ENCODE results near the gene LBHD2.
"Not testable (repeated sequence)": the region's sequence is repeated elsewhere in the genome, so short reads cannot be mapped to it uniquely, and the experiment has no call there.

LBHD2 gene

DNA sequence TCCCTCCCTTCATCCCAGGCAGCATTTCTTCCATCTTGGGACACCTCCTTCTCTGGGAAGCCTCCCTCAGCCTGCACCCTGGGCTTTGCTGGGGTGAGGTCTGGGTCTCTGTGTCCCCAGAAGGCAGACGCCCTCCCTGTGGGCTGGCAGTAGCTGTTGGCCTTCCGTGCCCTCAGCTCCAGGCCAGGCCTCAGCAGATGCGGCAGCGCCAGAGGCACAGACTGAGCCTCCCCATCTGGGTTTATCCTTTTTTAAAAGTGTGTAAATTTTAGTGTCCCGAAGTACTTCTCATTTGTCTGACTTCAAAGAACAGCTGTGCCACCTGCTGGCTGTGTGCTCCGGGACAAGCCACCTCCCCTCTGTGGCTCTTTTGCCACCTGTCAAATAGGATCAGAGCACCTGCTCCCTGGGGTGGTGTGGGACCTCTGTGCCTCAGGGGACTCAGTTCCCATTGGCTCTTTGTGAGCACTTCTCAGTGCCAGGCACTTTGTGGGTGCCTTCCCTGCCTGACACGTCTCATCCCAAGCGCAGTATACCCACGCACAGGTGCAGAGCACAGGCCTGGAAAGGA, 21.7 kb downstream of the LBHD2 start:
- Histone ChIP-seq H3K27ac (ENCODE audit: low read depth, low read length) (no peak overlapping the region), H3K9ac (ENCODE audit: low read length) (no peak overlapping the region), H3K4me1 (ENCODE audit: control insufficient read depth, insufficient read depth, low read length) (peaks cover 2% of the 10 kb centered on the region), H3K27me3 (ENCODE audit: control insufficient read depth, insufficient read depth, low read length) (peaks cover 23% of the 10 kb centered on the region), H3K4me3 (ENCODE audit: low read length) (no peak overlapping the region), H3K36me3 (ENCODE audit: control insufficient read depth, insufficient read depth, low read length) (no peaks in the 10 kb centered on the region)

DNA sequence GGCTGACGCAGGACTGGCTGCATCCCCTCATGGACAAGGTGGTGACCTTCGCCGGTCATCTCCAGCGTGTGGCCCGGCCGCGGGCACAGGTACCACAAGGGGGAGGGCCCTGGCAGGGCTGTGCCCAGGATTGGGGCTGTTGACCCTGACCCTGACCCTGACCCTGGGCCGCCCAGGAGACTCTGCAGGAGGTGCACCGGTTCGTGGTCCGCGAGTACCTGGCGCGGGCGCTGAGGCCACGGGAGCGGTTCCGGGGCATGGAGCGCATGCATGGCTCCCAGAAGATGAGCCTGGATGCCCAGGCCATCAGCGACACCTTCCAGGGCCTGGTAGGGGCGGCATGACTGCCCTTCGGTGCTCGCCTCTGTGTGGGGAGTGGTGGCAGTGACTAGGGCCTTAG, 23.4 kb downstream of the LBHD2 start:
- Histone ChIP-seq H3K27ac (ENCODE audit: low read depth, low read length) (no peak overlapping the region), H3K27me3 (ENCODE audit: control insufficient read depth, insufficient read depth, low read length) (peaks cover 19% of the 10 kb centered on the region), H3K4me1 (ENCODE audit: control insufficient read depth, insufficient read depth, low read length) (peaks cover 2% of the 10 kb centered on the region)

DNA sequence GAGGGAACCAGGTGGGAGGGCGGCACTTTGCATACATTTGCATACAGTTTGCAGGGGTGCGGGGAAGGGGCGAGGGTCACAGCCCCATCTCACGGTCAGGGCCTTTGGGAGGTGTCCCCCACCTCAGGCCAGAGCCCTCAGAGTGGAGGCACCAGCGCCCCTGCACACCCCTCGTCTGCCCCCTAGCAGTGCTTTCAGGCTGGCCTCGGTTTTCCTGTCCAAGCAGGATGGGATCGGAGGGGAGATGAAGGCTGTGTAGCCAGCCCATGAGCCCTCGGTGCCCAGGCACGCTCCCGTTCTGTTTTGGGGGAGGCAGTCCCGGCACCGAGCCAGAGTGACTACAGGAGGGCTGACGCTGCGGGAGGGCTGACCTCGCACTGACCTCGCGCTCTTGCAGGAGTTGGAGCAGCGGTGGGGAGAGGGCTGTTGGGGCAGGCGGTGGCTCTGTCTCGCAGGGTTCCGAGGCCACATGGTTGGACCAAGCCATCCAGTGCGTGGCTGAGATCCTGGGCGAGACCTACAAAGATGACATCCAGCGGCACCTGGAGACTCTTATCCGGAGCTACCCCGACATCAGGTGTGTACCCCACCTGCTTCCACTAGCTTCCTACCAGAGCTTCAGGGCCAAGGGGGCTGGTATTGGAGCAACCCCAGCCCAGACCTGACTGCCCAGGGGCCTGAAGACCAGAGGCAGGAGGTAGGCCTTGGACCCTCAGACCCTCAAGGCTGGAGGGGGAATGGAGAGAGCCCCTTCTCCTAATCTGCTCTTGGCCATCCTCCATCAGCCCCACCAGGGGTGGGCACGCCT, 24.1 kb downstream of the LBHD2 start:
- Histone ChIP-seq H3K9ac (ENCODE audit: low read length) (no peak overlapping the region), H3K4me1 (ENCODE audit: control insufficient read depth, insufficient read depth, low read length) (peaks cover 2% of the 10 kb centered on the region), H3K27ac (ENCODE audit: low read depth, low read length) (no peak overlapping the region), H3K4me3 (ENCODE audit: low read length) (no peak overlapping the region), H3K36me3 (ENCODE audit: control insufficient read depth, insufficient read depth, low read length) (no peaks in the 10 kb centered on the region), H3K27me3 (ENCODE audit: control insufficient read depth, insufficient read depth, low read length) (peaks cover 14% of the 10 kb centered on the region)

More for the DNA sequence above, 23.4 kb downstream of the LBHD2 start:
- Histone ChIP-seq H3K36me3 (ENCODE audit: control insufficient read depth, insufficient read depth, low read length) (no peaks in the 10 kb centered on the region), H3K9ac (ENCODE audit: low read length) (no peak overlapping the region), H3K4me3 (ENCODE audit: low read length) (no peak overlapping the region)

DNA sequence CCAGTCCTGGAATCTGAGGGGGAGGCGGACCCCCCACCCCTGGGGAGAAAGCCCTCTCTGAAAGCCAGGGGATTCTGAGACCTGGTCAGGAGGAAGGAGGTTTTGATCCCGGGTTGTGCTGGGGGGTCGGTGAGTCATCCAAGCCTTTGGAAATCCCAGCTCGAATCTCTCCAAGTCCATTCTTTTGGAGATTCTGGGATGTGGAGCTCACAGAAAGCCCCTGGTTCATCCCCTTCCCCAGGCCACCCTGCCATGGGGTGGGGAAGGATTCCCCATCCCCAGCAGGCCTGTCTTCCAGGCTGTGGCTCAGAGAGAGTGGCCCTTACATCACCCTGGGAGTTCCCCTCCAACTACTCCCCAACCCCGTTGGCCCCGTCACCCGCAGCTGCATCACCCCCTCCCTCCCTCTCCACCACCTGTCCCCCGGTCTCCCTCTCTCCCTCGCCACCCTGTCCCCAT, 24.8 kb downstream of the LBHD2 start:
- peaks cover 2% of the 10 kb centered on the region for H3K4me1 ChIP-seq (ENCODE audit: control insufficient read depth, insufficient read depth, low read length)

DNA sequence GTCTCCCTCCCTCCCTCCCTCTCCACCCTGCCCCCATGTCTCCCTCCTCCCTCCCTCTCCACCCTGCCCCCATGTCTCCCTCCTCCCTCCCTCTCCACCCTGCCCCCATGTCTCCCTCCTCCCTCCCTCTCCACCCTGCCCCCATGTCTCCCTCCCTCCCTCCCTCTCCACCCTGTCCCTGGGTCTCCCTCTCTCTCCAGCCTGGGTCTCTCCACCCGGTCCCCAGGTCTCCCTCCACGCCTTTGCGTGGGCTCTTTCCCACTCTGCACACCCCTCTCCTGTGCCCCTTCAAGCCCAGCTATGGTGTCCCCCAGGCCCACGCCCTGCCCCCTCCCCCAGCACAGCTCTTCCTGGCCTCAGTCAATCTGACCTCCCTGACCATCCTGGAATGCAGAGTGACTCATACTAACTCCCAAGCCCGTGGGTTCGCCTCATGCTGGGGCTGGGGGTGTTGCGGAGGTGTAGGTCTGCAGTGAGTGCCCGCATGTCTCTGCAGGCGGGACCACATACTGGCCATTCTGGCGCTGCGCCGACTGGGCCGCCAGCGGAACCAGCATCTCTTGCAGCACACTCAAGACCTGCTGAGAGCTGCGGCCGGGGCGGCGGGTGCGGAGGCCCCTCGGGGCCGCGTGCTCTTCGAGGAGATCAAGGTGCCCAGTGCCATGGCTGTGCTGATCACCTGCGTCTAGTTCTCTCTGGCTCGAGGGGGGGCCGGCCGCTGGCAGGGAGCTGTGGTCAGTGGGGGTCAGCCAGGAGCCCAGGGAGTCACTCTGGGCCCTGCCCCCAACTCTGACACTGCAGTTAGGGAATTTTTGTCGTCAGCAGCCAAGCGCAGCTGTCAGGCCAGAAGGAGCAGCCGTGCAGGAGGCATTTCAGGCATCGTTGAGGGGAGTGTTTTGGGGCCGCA, 25.8 kb downstream of the LBHD2 start:
- Histone ChIP-seq H3K27me3 (ENCODE audit: control insufficient read depth, insufficient read depth, low read length) (peaks cover under 1% of the 10 kb centered on the region), H3K27ac (ENCODE audit: low read depth, low read length) (no peak overlapping the region), H3K4me1 (ENCODE audit: control insufficient read depth, insufficient read depth, low read length) (peaks cover 2% of the 10 kb centered on the region), H3K36me3 (ENCODE audit: control insufficient read depth, insufficient read depth, low read length) (no peaks in the 10 kb centered on the region), H3K4me3 (ENCODE audit: low read length) (peak overlapping the region; percentile 2), H3K9ac (ENCODE audit: low read length) (no peak overlapping the region)

More for the DNA sequence above, 24.8 kb downstream of the LBHD2 start:
- Histone ChIP-seq H3K9ac (ENCODE audit: low read length) (no peak overlapping the region), H3K4me3 (ENCODE audit: low read length) (no peak overlapping the region), H3K27me3 (ENCODE audit: control insufficient read depth, insufficient read depth, low read length) (peaks cover 8% of the 10 kb centered on the region), H3K36me3 (ENCODE audit: control insufficient read depth, insufficient read depth, low read length) (no peaks in the 10 kb centered on the region), H3K27ac (ENCODE audit: low read depth, low read length) (no peak overlapping the region)

DNA sequence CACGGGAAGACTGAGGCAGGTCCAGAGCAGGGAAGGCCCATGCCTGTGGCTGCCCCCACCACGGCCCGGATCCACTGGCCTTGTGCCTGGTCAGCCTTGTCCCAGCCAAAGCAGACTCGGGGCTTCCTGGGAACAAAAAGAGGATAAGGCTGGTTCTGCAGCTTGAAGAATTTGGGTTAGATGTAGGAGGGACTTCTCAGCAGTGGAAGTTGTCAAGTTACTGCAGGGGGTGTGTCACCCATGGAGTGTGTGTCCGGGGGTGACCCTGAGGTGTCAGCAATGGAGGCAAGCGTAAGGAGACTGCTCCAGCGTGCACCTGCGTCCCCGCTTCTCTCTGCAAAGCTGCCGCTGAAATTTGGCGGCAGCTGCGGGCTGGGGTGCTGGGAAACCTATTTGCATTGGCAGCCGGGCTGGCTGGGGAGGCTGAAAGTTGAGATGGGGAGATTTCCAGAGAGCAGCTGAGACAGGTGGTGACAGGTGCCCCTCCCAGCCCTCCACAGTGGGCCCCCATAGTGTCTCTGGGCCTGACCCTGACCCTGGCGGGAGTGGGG, 26.7 kb downstream of the LBHD2 start:
- Histone ChIP-seq H3K27ac (ENCODE audit: low read depth, low read length) (peak overlapping the region; percentile 7), H3K36me3 (ENCODE audit: control insufficient read depth, insufficient read depth, low read length) (no peaks in the 10 kb centered on the region), H3K4me3 (ENCODE audit: low read length) (no peak overlapping the region), H3K27me3 (ENCODE audit: control insufficient read depth, insufficient read depth, low read length) (no peaks in the 10 kb centered on the region), H3K4me1 (ENCODE audit: control insufficient read depth, insufficient read depth, low read length) (peaks cover 2% of the 10 kb centered on the region), H3K9ac (ENCODE audit: low read length) (no peak overlapping the region)

DNA sequence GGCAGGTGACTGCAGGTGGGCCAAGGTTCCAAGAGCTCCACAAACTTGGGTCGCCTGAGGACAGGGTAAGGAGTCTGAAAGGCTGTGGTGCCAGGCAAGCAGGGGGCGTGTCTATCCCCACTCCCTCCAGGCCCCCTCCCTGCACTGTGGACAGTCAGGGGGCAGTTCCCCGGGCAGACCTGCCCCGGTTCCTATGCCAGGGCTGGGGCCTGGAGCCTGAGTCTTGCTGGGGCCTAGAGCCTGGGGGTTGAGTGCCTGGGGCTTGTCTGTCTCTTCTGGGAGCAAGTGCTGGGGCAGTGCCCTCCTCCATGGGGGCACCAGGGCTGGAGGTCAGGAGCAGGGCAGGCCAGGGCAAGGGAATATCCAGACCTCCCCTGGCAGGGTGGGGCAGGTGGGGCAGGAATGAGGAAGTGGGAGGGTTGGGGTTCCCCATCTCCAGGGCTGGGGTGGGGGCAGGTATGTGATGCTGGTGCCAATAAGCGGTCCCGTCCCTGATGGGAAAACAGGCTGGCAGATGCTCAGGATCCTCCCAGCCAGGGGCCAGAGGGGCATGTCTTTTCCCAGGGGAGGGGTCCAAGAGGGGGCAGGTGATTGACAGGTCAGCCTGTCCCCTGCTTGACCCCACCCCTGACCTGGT, 27.3 kb downstream of the LBHD2 start:
- Histone ChIP-seq H3K9ac (ENCODE audit: low read length) (no peak overlapping the region), H3K4me3 (ENCODE audit: low read length) (no peak overlapping the region), H3K27me3 (ENCODE audit: control insufficient read depth, insufficient read depth, low read length) (no peaks in the 10 kb centered on the region), H3K36me3 (ENCODE audit: control insufficient read depth, insufficient read depth, low read length) (no peaks in the 10 kb centered on the region), H3K27ac (ENCODE audit: low read depth, low read length) (peak overlapping the region; percentile 7), H3K4me1 (ENCODE audit: control insufficient read depth, insufficient read depth, low read length) (peaks cover 2% of the 10 kb centered on the region)

DNA sequence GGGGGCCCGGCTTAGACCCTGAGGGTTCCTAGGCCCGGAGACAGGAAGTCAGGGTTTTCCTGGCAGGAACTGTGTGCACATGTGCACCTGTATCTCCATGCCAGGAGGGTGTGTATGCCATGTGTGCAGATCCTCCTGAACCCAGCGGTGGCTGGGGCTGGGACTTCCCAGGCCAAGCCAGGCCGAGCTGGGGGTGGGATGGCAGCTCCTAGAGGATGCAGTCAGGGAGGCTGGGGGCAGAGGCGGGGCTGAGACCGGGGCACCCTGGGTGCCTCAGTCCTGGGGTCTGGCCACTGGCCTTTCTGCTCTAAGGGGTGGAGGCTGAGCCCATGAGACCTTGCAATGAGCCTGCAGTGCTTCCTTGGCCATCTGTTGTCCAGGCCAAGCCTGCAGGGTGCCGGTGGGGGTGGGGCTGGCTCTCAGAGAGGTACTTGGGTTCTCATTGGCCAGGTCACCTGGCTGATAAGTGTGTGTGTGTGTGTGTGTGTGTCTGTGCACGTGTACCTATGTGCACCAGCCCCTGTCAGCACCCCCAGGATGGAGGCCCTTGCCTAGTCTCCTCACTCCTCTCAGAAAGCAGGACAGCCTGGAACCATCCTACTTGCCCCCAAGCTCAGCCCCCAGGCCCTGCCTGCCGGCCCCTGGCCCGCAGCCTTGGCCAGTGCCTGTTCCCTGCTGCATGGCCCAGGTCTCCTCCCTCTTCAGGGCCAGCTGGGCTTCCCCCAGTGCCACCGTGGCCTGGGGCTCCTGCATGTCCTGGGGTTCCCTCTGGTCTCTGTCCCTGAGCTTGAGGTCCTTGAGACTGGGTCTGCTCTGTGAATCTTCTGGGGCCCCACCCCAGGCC, 28.6 kb downstream of the LBHD2 start:
- Histone ChIP-seq H3K9ac (ENCODE audit: low read length) (no peak overlapping the region), H3K27me3 (ENCODE audit: control insufficient read depth, insufficient read depth, low read length) (no peaks in the 10 kb centered on the region), H3K27ac (ENCODE audit: low read depth, low read length) (no peak overlapping the region), H3K36me3 (ENCODE audit: control insufficient read depth, insufficient read depth, low read length) (no peaks in the 10 kb centered on the region), H3K4me1 (ENCODE audit: control insufficient read depth, insufficient read depth, low read length) (peaks cover 2% of the 10 kb centered on the region), H3K4me3 (ENCODE audit: low read length) (no peak overlapping the region)

DNA sequence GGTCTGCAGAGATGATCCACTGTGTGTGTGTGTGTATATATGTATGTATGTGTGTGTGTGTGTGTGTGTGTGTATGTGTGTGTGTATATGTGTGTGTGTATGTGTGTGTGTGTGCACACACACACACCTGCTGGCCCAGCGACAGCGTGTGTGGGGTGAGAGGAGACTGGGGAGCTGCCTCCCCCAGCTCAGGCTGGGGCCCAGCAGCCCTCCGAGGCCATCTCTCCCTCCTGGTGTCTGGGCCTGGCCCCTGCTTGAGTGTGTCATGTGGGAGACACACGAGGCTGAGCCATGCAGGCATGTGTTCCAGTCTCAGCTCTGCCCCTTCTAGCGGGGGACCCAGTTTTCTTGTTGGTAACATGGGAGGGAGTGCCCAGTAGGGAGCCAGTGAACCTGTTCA, 29.3 kb downstream of the LBHD2 start:
- Histone ChIP-seq H3K4me1 (ENCODE audit: control insufficient read depth, insufficient read depth, low read length) (peaks cover 2% of the 10 kb centered on the region), H3K9ac (ENCODE audit: low read length) (no peak overlapping the region)

DNA sequence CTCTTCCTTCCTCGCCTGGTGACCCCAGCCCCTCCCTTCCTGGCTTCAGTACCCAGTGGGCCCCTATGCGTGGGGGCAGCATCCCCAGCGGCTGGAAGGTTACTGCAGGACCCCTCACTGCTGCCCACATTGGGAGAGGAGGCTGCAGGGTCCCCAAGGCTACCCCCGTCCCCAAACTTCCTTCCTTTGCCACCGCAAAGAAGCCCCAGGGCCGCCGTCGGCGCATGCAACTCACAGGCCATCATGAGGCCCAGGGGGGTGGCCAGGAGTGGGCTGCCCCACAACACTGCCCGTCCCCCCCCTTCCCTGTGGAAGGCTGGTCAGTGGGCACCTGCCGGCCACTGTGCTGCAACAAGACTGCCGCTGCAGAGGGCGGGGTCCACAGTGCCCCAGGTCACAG, 29.8 kb downstream of the LBHD2 start:
- Histone ChIP-seq H3K36me3 (ENCODE audit: control insufficient read depth, insufficient read depth, low read length) (no peaks in the 10 kb centered on the region), H3K4me1 (ENCODE audit: control insufficient read depth, insufficient read depth, low read length) (peaks cover 6% of the 10 kb centered on the region), H3K27me3 (ENCODE audit: control insufficient read depth, insufficient read depth, low read length) (no peaks in the 10 kb centered on the region), H3K9ac (ENCODE audit: low read length) (no peak overlapping the region), H3K27ac (ENCODE audit: low read depth, low read length) (no peak overlapping the region), H3K4me3 (ENCODE audit: low read length) (no peak overlapping the region)

More for the DNA sequence above, 29.3 kb downstream of the LBHD2 start:
- H3K27me3 ChIP-seq (ENCODE audit: control insufficient read depth, insufficient read depth, low read length), result no peaks in the 10 kb centered on the region
- no peaks in the 10 kb centered on the region for H3K36me3 ChIP-seq (ENCODE audit: control insufficient read depth, insufficient read depth, low read length)
- H3K27ac ChIP-seq (ENCODE audit: low read depth, low read length), result no peak overlapping the region
- no peak overlapping the region for H3K4me3 ChIP-seq (ENCODE audit: low read length)

DNA sequence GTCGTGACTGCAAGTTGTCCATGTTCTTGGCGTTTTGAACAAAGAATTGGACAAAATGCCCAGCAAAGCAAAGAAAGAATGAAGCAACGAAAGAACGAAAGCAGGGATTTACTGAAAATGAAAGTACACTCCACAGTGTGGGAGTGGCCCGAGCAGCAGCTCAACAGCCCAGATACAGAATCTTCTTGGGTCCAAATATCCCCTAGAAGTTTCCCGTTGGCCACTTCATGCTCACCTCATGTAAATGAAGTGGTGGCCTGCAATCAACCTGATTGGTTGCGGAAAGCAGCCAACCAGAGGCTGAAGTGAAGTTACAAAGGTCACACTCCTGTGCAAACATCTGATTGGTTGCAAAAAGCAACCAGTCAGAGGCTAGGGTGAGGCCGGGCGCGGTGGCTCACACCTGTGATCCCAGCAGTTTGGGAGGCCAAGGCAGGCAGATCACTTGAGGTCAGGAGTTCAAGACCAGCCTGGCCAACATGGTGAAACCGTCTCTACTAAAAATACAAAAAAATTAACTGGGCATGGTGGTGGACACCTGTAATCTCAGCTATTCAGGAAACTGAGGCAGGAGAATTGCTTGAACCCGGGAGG, 31.2 kb downstream of the LBHD2 start:
- H3K36me3 ChIP-seq (ENCODE audit: control insufficient read depth, insufficient read depth, low read length); H3K4me1 ChIP-seq (ENCODE audit: control insufficient read depth, insufficient read depth, low read length); H3K27me3 ChIP-seq (ENCODE audit: control insufficient read depth, insufficient read depth, low read length); H3K9ac ChIP-seq (ENCODE audit: low read length); H3K27ac ChIP-seq (ENCODE audit: low read depth, low read length): not testable (repeated sequence)
- H3K4me3 ChIP-seq (ENCODE audit: low read length), result peak overlapping the region; percentile 40

All from rectal smooth muscle tissue (tissue), 1 donor.